ENCODE measurements around the gene IFT88. TPM values are rescaled to one million over a fixed set of nuclear protein-coding genes. Genes with fewer than 3 reads are reported as not detected.

Gene IFT88
- total and polyA plus RNA-seq, 3 donors from 2014 or later, result 56.6 to 111 (median 86.8) TPM

DNA sequence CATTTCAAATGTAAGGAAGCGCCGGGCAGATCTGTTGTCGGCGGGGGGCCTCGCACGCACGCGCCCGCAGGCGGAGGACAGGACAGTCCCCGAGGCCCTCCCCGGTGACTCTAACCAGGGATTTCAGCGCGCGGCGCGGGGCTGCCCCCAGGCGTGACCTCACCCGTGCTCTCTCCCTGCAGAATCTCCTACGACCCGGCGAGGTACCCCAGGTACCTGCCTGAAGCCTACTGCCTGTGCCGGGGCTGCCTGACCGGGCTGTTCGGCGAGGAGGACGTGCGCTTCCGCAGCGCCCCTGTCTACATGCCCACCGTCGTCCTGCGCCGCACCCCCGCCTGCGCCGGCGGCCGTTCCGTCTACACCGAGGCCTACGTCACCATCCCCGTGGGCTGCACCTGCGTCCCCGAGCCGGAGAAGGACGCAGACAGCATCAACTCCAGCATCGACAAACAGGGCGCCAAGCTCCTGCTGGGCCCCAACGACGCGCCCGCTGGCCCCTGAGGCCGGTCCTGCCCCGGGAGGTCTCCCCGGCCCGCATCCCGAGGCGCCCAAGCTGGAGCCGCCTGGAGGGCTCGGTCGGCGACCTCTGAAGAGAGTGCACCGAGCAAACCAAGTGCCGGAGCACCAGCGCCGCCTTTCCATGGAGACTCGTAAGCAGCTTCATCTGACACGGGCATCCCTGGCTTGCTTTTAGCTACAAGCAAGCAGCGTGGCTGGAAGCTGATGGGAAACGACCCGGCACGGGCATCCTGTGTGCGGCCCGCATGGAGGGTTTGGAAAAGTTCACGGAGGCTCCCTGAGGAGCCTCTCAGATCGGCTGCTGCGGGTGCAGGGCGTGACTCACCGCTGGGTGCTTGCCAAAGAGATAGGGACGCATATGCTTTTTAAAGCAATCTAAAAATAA, 154.7 kb downstream of the IFT88 start:
- intact Hi-C loops (cut with DNase I; ENCODE audit: low total_unique reads), result no loop called here
- peak overlapping the region in 1 of 2 donors; percentile 56 for H3K4me3 ChIP-seq
- WGBS, 2 donors, result 15 to 18% methylated on average over 23 to 62 of the region's 81 CpGs
- DNase-seq, result peak; percentile 67
- H3K4me1 ChIP-seq, result peaks cover 10% of the 10 kb centered on the region
- no peak overlapping the region for H3K27ac ChIP-seq
- TF ChIP-seq, protein P1, sequence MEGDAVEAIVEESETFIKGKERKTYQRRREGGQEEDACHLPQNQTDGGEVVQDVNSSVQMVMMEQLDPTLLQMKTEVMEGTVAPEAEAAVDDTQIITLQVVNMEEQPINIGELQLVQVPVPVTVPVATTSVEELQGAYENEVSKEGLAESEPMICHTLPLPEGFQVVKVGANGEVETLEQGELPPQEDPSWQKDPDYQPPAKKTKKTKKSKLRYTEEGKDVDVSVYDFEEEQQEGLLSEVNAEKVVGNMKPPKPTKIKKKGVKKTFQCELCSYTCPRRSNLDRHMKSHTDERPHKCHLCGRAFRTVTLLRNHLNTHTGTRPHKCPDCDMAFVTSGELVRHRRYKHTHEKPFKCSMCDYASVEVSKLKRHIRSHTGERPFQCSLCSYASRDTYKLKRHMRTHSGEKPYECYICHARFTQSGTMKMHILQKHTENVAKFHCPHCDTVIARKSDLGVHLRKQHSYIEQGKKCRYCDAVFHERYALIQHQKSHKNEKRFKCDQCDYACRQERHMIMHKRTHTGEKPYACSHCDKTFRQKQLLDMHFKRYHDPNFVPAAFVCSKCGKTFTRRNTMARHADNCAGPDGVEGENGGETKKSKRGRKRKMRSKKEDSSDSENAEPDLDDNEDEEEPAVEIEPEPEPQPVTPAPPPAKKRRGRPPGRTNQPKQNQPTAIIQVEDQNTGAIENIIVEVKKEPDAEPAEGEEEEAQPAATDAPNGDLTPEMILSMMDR (IDR thresholded peaks at IDR 0.05), result no peak
- no peak for TF ChIP-seq POLR2A (IDR thresholded peaks at IDR 0.05)
- no peaks in the 10 kb centered on the region for H3K27me3 ChIP-seq
- H3K9me3 ChIP-seq, result no peaks in the 10 kb centered on the region
- H3K36me3 ChIP-seq (ENCODE audit: low read depth, missing control alignments), result no peaks in the 10 kb centered on the region

- H3K9me3 ChIP-seq, result no peaks in the 10 kb centered on the region
- H3K27ac ChIP-seq, result no peak overlapping the region
- TF ChIP-seq, protein P1 (IDR thresholded peaks at IDR 0.05), result no peak
- DNase-seq, result no peak
- intact Hi-C loops (cut with DNase I; ENCODE audit: low total_unique reads), result no loop called here
- no peaks in the 10 kb centered on the region for H3K4me1 ChIP-seq
- no peaks in the 10 kb centered on the region for H3K36me3 ChIP-seq (ENCODE audit: low read depth, missing control alignments)
- 91 to 97% methylated on average over 6 of the region's 6 CpGs for WGBS, 2 donors
- no peak overlapping the region for H3K4me3 ChIP-seq
- no peaks in the 10 kb centered on the region for H3K27me3 ChIP-seq
Measured at GRCh38 chr13:20727856-20728255, 160.9 kb downstream of the IFT88 start.

DNA sequence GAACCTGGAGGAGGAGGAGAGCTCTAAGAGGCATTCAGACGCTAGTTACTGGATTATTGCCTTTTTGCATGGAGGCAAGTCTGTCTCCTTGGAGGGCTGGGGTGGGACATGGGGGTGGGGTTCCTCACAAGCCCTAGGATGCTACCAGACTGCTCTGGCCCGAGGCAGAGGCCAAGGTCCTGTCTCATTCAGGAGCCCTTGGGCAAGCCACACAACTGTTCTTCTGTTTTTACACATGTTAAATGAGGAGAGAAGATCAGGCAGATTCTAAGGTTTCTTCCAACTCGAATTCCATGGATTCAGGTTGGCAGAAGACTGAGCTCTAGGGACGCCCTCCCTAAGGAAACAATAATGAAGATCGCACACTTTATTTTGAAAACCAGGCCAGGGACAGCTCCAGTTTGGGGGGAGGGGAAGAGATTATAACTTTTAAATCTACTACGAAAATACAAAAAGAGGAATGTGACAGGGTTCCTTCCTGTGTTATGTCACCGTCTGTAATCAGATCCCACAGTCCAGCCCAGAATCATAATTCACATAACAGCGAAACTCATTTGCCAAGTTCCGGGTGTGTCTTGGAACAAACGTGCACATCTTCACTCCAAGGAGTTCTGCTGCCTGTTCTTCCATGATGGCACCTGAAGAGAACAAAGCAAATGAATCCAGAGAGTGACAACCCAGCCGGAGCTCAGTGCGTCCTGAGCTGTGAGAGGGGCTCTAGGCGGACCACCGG, 161.8 kb downstream of the IFT88 start:
- Histone ChIP-seq H3K36me3 (ENCODE audit: low read depth, missing control alignments) (no peaks in the 10 kb centered on the region), H3K27ac (no peak overlapping the region), H3K4me3 (no peak overlapping the region), H3K4me1 (no peaks in the 10 kb centered on the region), H3K9me3 (no peaks in the 10 kb centered on the region), H3K27me3 (no peaks in the 10 kb centered on the region)
- intact Hi-C loops (cut with DNase I; ENCODE audit: low total_unique reads), result no loop called here
- WGBS, 2 donors, result 64 to 72% methylated on average over 14 of the region's 14 CpGs
- TF ChIP-seq POLR2A (IDR thresholded peaks at IDR 0.05), result no peak
- TF ChIP-seq, protein P1 (IDR thresholded peaks at IDR 0.05), result no peak
- no peak for DNase-seq

DNA sequence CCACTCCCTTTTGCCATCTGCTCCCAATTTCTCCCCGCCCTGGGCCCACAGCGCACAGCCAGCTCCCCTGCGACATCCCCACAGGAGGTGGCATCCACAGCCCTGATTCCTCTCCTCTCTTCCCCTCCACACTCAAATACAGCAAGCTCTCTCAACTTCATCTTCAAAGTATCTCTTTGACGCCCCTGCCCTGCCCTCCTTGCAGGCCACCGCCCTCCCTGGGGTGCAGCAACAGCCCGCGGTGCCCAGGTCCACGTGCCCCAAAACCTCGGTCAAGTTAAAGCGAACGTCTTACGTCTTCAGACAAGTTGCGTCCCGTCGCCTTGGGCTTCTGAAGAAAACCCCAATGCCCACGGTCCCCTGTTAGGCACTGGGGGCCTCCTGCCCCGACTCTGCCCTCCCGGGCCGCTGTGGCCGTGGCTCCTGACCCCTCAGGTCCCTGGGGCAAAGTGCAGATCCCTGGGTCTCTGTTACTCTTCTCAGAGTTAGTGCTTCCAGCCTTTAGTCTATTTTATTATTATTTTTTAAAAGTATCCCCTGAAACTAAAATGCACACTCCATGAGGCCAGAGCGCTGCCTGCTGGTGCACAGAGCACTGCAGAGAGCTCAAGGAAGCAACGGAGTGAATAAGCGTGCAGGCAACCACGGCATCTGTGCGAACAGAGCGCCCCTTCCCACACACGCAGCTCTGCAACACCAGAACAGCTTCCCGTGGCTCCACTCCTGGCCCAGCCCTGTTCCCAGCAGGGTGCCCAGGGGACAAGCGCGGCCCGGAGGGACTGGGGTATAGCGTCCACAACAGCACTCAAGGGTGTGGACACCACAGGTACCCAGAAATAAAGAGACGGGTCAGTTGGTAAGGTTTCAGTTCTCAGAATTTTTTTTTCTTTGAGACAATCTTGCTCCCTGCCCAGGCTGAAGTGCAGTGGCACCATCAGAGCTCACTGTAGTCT, 163.0 kb downstream of the IFT88 start:
- Histone ChIP-seq H3K36me3 (ENCODE audit: low read depth, missing control alignments) (no peaks in the 10 kb centered on the region), H3K27me3 (no peaks in the 10 kb centered on the region), H3K4me1 (no peaks in the 10 kb centered on the region), H3K9me3 (no peaks in the 10 kb centered on the region), H3K4me3 (peak overlapping the region in 1 of 2 donors; percentile 29), H3K27ac (no peak overlapping the region)
- no peak for TF ChIP-seq POLR2A (IDR thresholded peaks at IDR 0.05)
- TF ChIP-seq, protein P1 (IDR thresholded peaks at IDR 0.05), result no peak
- intact Hi-C loops (cut with DNase I; ENCODE audit: low total_unique reads), result no loop called here
- no peak for DNase-seq
- 76 to 79% methylated on average over 33 of the region's 33 CpGs for WGBS, 2 donors
